Measurements from ENCODE around the gene MIF4GD. TPM values are rescaled to one million over a fixed set of nuclear protein-coding genes. Genes with fewer than 3 reads are reported as not detected.

MIF4GD gene
- polyA plus RNA-seq, 1 experiment, result 6.0 TPM

DNA sequence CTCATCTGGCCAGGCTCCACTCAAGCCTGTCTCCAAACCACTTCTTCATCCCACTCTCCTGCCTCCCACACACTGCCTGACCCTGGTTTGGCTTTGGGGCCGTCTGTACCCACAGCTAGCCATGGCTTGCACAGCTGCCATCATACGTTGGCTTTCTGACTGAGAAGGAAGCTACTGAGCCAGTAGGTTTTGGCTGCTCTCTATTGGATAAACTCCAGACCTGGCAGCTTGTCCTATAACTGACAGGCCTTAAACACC is 3.9 kb downstream of the MIF4GD start:
- no peaks in the 10 kb centered on the region; the same call in 1 of the 2 replicates for H3K9me3 ChIP-seq (ENCODE audit: control insufficient read depth, insufficient read depth, low read length)
- no peak for TF ChIP-seq CTCF (IDR thresholded peaks at IDR 0.05; ENCODE audit: low read depth, low read length)
- ChIA-PET CTCF (interaction anchor here (0.6 kb wide), 1 partner anchor 136 kb away, joined by 3 read pairs; no protein-coding TSS in a partner anchor), POLR2A (no interaction called here)
- H3K27ac ChIP-seq (ENCODE audit: low read depth, low read length), result no peak overlapping the region
- H3K4me3 ChIP-seq (ENCODE audit: low read depth, low read length), result no peak overlapping the region
- no peaks in the 10 kb centered on the region for H3K27me3 ChIP-seq (ENCODE audit: control insufficient read depth, insufficient read depth, low read length)
- no peak for DNase-seq (ENCODE audit: low read depth, low spot score)

- H3K27ac ChIP-seq (ENCODE audit: low read depth, low read length), result no peak overlapping the region
- ChIA-PET CTCF (interaction anchor here (0.6 kb wide), 1 partner anchor 136 kb away, joined by 3 read pairs; no protein-coding TSS in a partner anchor), POLR2A (no interaction called here)
- no peaks in the 10 kb centered on the region for H3K27me3 ChIP-seq (ENCODE audit: control insufficient read depth, insufficient read depth, low read length)
- no peak overlapping the region for H3K4me3 ChIP-seq (ENCODE audit: low read depth, low read length)
- no peak for DNase-seq (ENCODE audit: low read depth, low spot score)
- no peaks in the 10 kb centered on the region; the same call in 1 of the 2 replicates for H3K9me3 ChIP-seq (ENCODE audit: control insufficient read depth, insufficient read depth, low read length)
- TF ChIP-seq CTCF (IDR thresholded peaks at IDR 0.05; ENCODE audit: low read depth, low read length), result no peak
Measured at GRCh38 chr17:75266316-75267152, 4.5 kb downstream of the MIF4GD start.

DNA sequence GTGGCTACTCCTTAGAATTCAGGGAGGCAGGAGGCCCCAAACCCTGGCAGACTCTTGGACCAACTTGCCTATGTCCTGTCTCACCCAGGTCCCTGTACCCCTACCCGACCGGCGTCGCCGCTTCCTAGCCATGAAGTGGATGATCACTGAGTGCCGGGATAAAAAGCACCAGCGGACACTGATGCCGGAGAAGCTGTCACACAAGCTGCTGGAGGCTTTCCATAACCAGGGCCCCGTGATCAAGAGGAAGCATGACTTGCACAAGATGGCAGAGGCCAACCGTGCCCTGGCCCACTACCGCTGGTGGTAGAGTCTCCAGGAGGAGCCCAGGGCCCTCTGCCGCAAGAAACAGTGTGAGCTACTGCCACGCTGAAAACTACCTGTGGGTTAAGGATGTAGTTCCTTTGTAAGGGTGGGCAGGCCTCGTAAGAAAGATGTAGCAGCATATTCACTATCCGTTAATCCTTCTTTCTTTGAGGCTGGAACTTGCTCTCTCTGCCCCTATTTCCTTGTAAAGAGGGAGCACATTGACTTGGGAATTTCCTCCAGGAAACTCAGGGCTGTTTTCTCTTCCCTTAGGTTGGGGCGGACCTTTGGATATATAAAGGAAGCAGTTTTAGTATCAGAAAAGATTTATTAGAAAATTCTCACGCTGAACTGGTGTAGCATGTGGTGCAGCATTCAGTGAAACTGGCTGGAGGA is 5.3 kb downstream of the MIF4GD start:
- no peak for DNase-seq (ENCODE audit: low read depth, low spot score)
- no peak for TF ChIP-seq CTCF (IDR thresholded peaks at IDR 0.05; ENCODE audit: low read depth, low read length)
- ChIA-PET POLR2A (no interaction called here), CTCF (no interaction called here)
- Histone ChIP-seq H3K9me3 (ENCODE audit: control insufficient read depth, insufficient read depth, low read length) (no peaks in the 10 kb centered on the region; the same call in 1 of the 2 replicates), H3K27ac (ENCODE audit: low read depth, low read length) (no peak overlapping the region), H3K27me3 (ENCODE audit: control insufficient read depth, insufficient read depth, low read length) (no peaks in the 10 kb centered on the region), H3K4me3 (ENCODE audit: low read depth, low read length) (no peak overlapping the region)

DNA sequence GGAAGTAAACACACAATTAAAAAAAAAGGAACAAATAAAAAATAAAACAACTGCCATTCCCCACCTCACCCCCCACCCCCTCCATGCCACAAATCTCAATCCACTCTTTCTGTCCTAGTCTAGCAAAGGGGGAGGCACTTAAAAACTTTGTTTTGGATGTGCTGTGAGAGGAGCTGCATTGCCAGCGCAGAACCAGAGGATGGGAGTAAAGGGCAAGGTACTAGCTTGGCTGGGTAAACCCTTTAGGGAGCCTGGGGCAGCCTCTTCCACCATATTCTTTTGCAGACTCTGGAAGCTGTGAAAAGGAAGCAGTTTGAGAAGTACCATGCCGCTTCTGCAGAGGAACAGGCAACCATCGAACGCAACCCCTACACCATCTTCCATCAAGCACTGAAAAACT is 8.0 kb downstream of the MIF4GD start:
- Histone ChIP-seq H3K9me3 (ENCODE audit: control insufficient read depth, insufficient read depth, low read length) (no peaks in the 10 kb centered on the region; the same call in 1 of the 2 replicates), H3K27me3 (ENCODE audit: control insufficient read depth, insufficient read depth, low read length) (no peaks in the 10 kb centered on the region), H3K27ac (ENCODE audit: low read depth, low read length) (no peak overlapping the region), H3K4me3 (ENCODE audit: low read depth, low read length) (peak overlapping the region; percentile 95)
- DNase-seq (ENCODE audit: low read depth, low spot score), result no peak
- no peak for TF ChIP-seq CTCF (IDR thresholded peaks at IDR 0.05; ENCODE audit: low read depth, low read length)
- POLR2A ChIA-PET, result interaction anchor here (0.6 to 1.8 kb wide), 4 partner anchors 31 to 235 kb away, joined by 4 to 10 read pairs (median 4); partner anchors contain the start of gene GRB2
- CTCF ChIA-PET, result interaction anchor here (0.6 to 5.4 kb wide), 6 partner anchors 8 to 203 kb away, joined by 3 to 70 read pairs (median 4); partner anchors contain the start of gene MIF4GD
